T1000 (cell line): ENCODE results near the gene VWA7.
"Not testable (repeated sequence)": the region's sequence is repeated elsewhere in the genome, so short reads cannot be mapped to it uniquely, and the experiment has no call there.

Experiments used
- DNase-seq: peaks from one replicate; lab custom pipeline; 2025; ENCODE audit warnings: mixed read lengths; lab: John Stamatoyannopoulos, UW

Gene VWA7

GRCh38 chr6:31776989-31777666 is at the start of gene VWA7:
Gene VWA7, minus strand, starts transcription at chr6:31777328. Its CDS starts 549 bp downstream, at chr6:31776779.
- peak; percentile 37 for DNase-seq

- DNase-seq: peak; percentile 76
Measured at GRCh38 chr6:31826793-31827285, 49.7 kb upstream of the VWA7 start.

GRCh38 chr6:31825553-31825952 is 48.4 kb upstream of the VWA7 start:
- DNase-seq: no peak

- DNase-seq: not testable (repeated sequence)
Measured at GRCh38 chr6:31823592-31824196, 46.6 kb upstream of the VWA7 start.

GRCh38 chr6:31822036-31822821 is 45.1 kb upstream of the VWA7 start:
- peak; percentile 58 for DNase-seq

- no peak for DNase-seq
Measured at GRCh38 chr6:31821301-31822035, 44.3 kb upstream of the VWA7 start.

- DNase-seq: not testable (repeated sequence)
Measured at GRCh38 chr6:31820399-31820798, 43.3 kb upstream of the VWA7 start.

GRCh38 chr6:31819871-31820299 is 42.8 kb upstream of the VWA7 start:
- no peak for DNase-seq

GRCh38 chr6:31817929-31818511 is 40.9 kb upstream of the VWA7 start:
- not testable (repeated sequence) for DNase-seq

- not testable (repeated sequence) for DNase-seq
Measured at GRCh38 chr6:31817133-31817928, 40.2 kb upstream of the VWA7 start.

- DNase-seq: peak; percentile 96
Measured at GRCh38 chr6:31815025-31815838, 38.1 kb upstream of the VWA7 start, which contains the start of the genes HSPA1A and HSPA1L. Gene HSPA1A, plus strand, starts transcription at chr6:31815543. Its CDS starts 214 bp downstream, at chr6:31815757. Gene HSPA1L, minus strand, starts transcription at chr6:31815283. Its CDS starts 3,311 bp downstream, at chr6:31811972.

- DNase-seq: peak; percentile 82
Measured at GRCh38 chr6:31814677-31815024, 37.5 kb upstream of the VWA7 start.

GRCh38 chr6:31813465-31813849 is 36.3 kb upstream of the VWA7 start:
- no peak for DNase-seq

- DNase-seq: no peak
Measured at GRCh38 chr6:31811645-31812044, 34.5 kb upstream of the VWA7 start.

- not testable (repeated sequence) for DNase-seq
Measured at GRCh38 chr6:31808599-31808998, 31.5 kb upstream of the VWA7 start.

- peak; percentile 96 for DNase-seq
Measured at GRCh38 chr6:31806470-31807272, 29.5 kb upstream of the VWA7 start, which contains the start of gene LSM2. Gene LSM2, minus strand, starts transcription at chr6:31806966. Its CDS starts 209 bp downstream, at chr6:31806757.

GRCh38 chr6:31805939-31806469 is 28.9 kb upstream of the VWA7 start:
- DNase-seq: no peak
